Measurements from ENCODE around the gene MARK3. TPM values are rescaled to one million over a fixed set of nuclear protein-coding genes. Genes with fewer than 3 reads are reported as not detected.

Gene MARK3
- total RNA-seq, 5 donors from 2014 or later (not counting 1 experiment from before 2014, with no cell fraction given), result 94.7 to 128 (median 107) TPM

GRCh38 chr14:103519043-103519836 lies 134.0 kb downstream of the MARK3 start:
- H3K36me3 ChIP-seq (ENCODE audit: control insufficient read depth in 2 of 2, extremely low read depth in 1 of 2, insufficient read depth in 1 of 2, low read length in 1 of 2), result no peaks in the 10 kb centered on the region
- peaks cover 3 to 55% of the 10 kb centered on the region in 2 experiments for H3K27me3 ChIP-seq (replicated peaks in 1 of 2; ENCODE audit: control insufficient read depth in 2 of 2, extremely low read depth in 1 of 2, insufficient read depth in 2 of 2, low read length in 1 of 2)
- ChIA-PET CTCF (interaction anchor here (0.5 to 1.7 kb wide), 5 partner anchors 10 to 60 kb away, joined by 3 to 5 read pairs (median 4); no protein-coding TSS in a partner anchor), POLR2A (no interaction called here)
- Mint-ChIP-seq H3K36me3 (no peaks in the 10 kb centered on the region), H3K27me3 (peaks cover 6 to 12% of the 10 kb centered on the region in 2 donors), H3K4me1 (peaks cover 10 to 17% (median 11%) of the 10 kb centered on the region in 3 donors), H3K9me3 (no peaks in the 10 kb centered on the region), H3K4me3 (peak overlapping the region; percentile 55 to 66 (median 63)), H3K27ac (no peak overlapping the region)
- H3K27ac ChIP-seq (ENCODE audit: low read length), result no peak overlapping the region
- ATAC-seq (replicated peaks in 1 of 4), result no peak
- H3K4me3 ChIP-seq (ENCODE audit: control insufficient read depth in 1 of 2, extremely low read depth in 1 of 2, low read length in 1 of 2), result no peak overlapping the region
- H3K9me3 ChIP-seq, result no peaks in the 10 kb centered on the region
- 46% methylated on average over 10 of the region's 13 CpGs for WGBS (ENCODE audit: insufficient coverage)
- H3K4me1 ChIP-seq (ENCODE audit: control insufficient read depth in 1 of 2, extremely low read depth in 1 of 2, insufficient read depth in 2 of 2, low read length in 2 of 2), result peaks cover 2 to 45% of the 10 kb centered on the region in 2 experiments
- DNase-seq, result no peak

GRCh38 chr14:103519837-103520212 lies 134.6 kb downstream of the MARK3 start:
- ATAC-seq (replicated peaks in 1 of 4) (no peak), DNase-seq (no peak)
- 91% methylated on average over 18 of the region's 22 CpGs for WGBS (ENCODE audit: insufficient coverage)
- Histone ChIP-seq H3K27ac (ENCODE audit: low read length) (no peak overlapping the region), H3K27me3 (replicated peaks in 1 of 2; ENCODE audit: control insufficient read depth in 2 of 2, extremely low read depth in 1 of 2, insufficient read depth in 2 of 2, low read length in 1 of 2) (peaks cover 3 to 58% of the 10 kb centered on the region in 2 experiments), H3K4me1 (ENCODE audit: control insufficient read depth in 1 of 2, extremely low read depth in 1 of 2, insufficient read depth in 2 of 2, low read length in 2 of 2) (peaks cover 2 to 45% of the 10 kb centered on the region in 2 experiments), H3K4me3 (ENCODE audit: control insufficient read depth in 1 of 2, extremely low read depth in 1 of 2, low read length in 1 of 2) (peak overlapping the region in 1 of 2 donors; percentile 15), H3K9me3 (no peaks in the 10 kb centered on the region), H3K36me3 (ENCODE audit: control insufficient read depth in 2 of 2, extremely low read depth in 1 of 2, insufficient read depth in 1 of 2, low read length in 1 of 2) (no peaks in the 10 kb centered on the region)
- H3K27ac Mint-ChIP-seq, result no peak overlapping the region
- H3K36me3 Mint-ChIP-seq, result no peaks in the 10 kb centered on the region
- H3K4me3 Mint-ChIP-seq, result peak overlapping the region; percentile 55 to 66 (median 63)
- H3K9me3 Mint-ChIP-seq, result no peaks in the 10 kb centered on the region
- peaks cover 6 to 12% of the 10 kb centered on the region in 2 donors for H3K27me3 Mint-ChIP-seq
- POLR2A ChIA-PET, result no interaction called here
- peaks cover 8 to 12% (median 10%) of the 10 kb centered on the region in 3 donors for H3K4me1 Mint-ChIP-seq
- CTCF ChIA-PET, result interaction anchor here (0.6 to 1.1 kb wide), 3 partner anchors 11 to 44 kb away, joined by 3 to 4 read pairs (median 3); no protein-coding TSS in a partner anchor

GRCh38 chr14:103520269-103520656 lies 135.0 kb downstream of the MARK3 start:
- H3K27me3 ChIP-seq (replicated peaks in 1 of 2; ENCODE audit: control insufficient read depth in 2 of 2, extremely low read depth in 1 of 2, insufficient read depth in 2 of 2, low read length in 1 of 2), result peaks cover 3 to 58% of the 10 kb centered on the region in 2 experiments
- Mint-ChIP-seq H3K36me3 (no peaks in the 10 kb centered on the region), H3K9me3 (no peaks in the 10 kb centered on the region), H3K4me1 (peaks cover 8 to 15% (median 10%) of the 10 kb centered on the region in 3 donors), H3K4me3 (peak overlapping the region; percentile 55 to 63 (median 56)), H3K27ac (no peak overlapping the region), H3K27me3 (peaks cover 6 to 12% of the 10 kb centered on the region in 2 donors)
- CTCF ChIA-PET, result interaction anchor here in 1 of 2 donors (0.6 to 1.1 kb wide), 2 partner anchors 31 to 44 kb away, joined by 3 to 4 read pairs; no protein-coding TSS in a partner anchor
- H3K36me3 ChIP-seq (ENCODE audit: control insufficient read depth in 2 of 2, extremely low read depth in 1 of 2, insufficient read depth in 1 of 2, low read length in 1 of 2), result no peaks in the 10 kb centered on the region
- H3K27ac ChIP-seq (ENCODE audit: low read length), result no peak overlapping the region
- 74% methylated on average over 10 of the region's 10 CpGs for WGBS (ENCODE audit: insufficient coverage)
- ATAC-seq (replicated peaks in 1 of 4), result no peak
- no peaks in the 10 kb centered on the region for H3K9me3 ChIP-seq
- no peak for DNase-seq
- POLR2A ChIA-PET, result no interaction called here
- H3K4me3 ChIP-seq (ENCODE audit: control insufficient read depth in 1 of 2, extremely low read depth in 1 of 2, low read length in 1 of 2), result no peak overlapping the region
- H3K4me1 ChIP-seq (ENCODE audit: control insufficient read depth in 1 of 2, extremely low read depth in 1 of 2, insufficient read depth in 2 of 2, low read length in 2 of 2), result peaks cover 2 to 45% of the 10 kb centered on the region in 2 experiments

GRCh38 chr14:103520657-103521437 lies 135.6 kb downstream of the MARK3 start:
- no peaks in the 10 kb centered on the region for H3K36me3 Mint-ChIP-seq
- WGBS (ENCODE audit: insufficient coverage), result 2% methylated on average over 44 of the region's 66 CpGs
- Histone ChIP-seq H3K27me3 (replicated peaks in 1 of 2; ENCODE audit: control insufficient read depth in 2 of 2, extremely low read depth in 1 of 2, insufficient read depth in 2 of 2, low read length in 1 of 2) (peaks cover 3 to 58% of the 10 kb centered on the region in 2 experiments), H3K36me3 (ENCODE audit: control insufficient read depth in 2 of 2, extremely low read depth in 1 of 2, insufficient read depth in 1 of 2, low read length in 1 of 2) (no peaks in the 10 kb centered on the region), H3K27ac (ENCODE audit: low read length) (no peak overlapping the region), H3K4me1 (ENCODE audit: control insufficient read depth in 1 of 2, extremely low read depth in 1 of 2, insufficient read depth in 2 of 2, low read length in 2 of 2) (peaks cover 2 to 45% of the 10 kb centered on the region in 2 experiments), H3K4me3 (ENCODE audit: control insufficient read depth in 1 of 2, extremely low read depth in 1 of 2, low read length in 1 of 2) (peak overlapping the region; percentile 49 to 60), H3K9me3 (no peaks in the 10 kb centered on the region)
- ATAC-seq (replicated peaks in 1 of 4) (peak; percentile 68 to 78 (median 72)), DNase-seq (peak; percentile 36 to 81 (median 55))
- ChIA-PET POLR2A (no interaction called here), CTCF (interaction anchor here (1.1 to 1.7 kb wide), 3 partner anchors 30 to 50 kb away, joined by 3 to 4 read pairs (median 3); no protein-coding TSS in a partner anchor)
- H3K4me3 Mint-ChIP-seq, result peak overlapping the region; percentile 44 to 64 (median 63)
- peaks cover 6 to 12% of the 10 kb centered on the region in 2 donors for H3K27me3 Mint-ChIP-seq
- H3K9me3 Mint-ChIP-seq, result no peaks in the 10 kb centered on the region
- peaks cover 8 to 15% (median 10%) of the 10 kb centered on the region in 3 donors for H3K4me1 Mint-ChIP-seq
- no peak overlapping the region for H3K27ac Mint-ChIP-seq

GRCh38 chr14:103521438-103521950 lies 136.3 kb downstream of the MARK3 start:
- peak overlapping the region; percentile 49 to 60 for H3K4me3 ChIP-seq (ENCODE audit: control insufficient read depth in 1 of 2, extremely low read depth in 1 of 2, low read length in 1 of 2)
- peak overlapping the region in 1 of 3 donors; percentile 63 for H3K4me3 Mint-ChIP-seq
- H3K27me3 ChIP-seq (replicated peaks in 1 of 2; ENCODE audit: control insufficient read depth in 2 of 2, extremely low read depth in 1 of 2, insufficient read depth in 2 of 2, low read length in 1 of 2), result peaks cover 3 to 58% of the 10 kb centered on the region in 2 experiments
- no peak overlapping the region for H3K27ac Mint-ChIP-seq
- CTCF ChIA-PET, result interaction anchor here (1.2 to 1.7 kb wide), 3 partner anchors 32 to 50 kb away, joined by 3 to 4 read pairs (median 3); no protein-coding TSS in a partner anchor
- peaks cover 2 to 46% of the 10 kb centered on the region in 2 experiments for H3K4me1 ChIP-seq (ENCODE audit: control insufficient read depth in 1 of 2, extremely low read depth in 1 of 2, insufficient read depth in 2 of 2, low read length in 2 of 2)
- ATAC-seq (replicated peaks in 1 of 4), result peak; percentile 13 to 33 (median 29)
- no peaks in the 10 kb centered on the region for H3K36me3 ChIP-seq (ENCODE audit: control insufficient read depth in 2 of 2, extremely low read depth in 1 of 2, insufficient read depth in 1 of 2, low read length in 1 of 2)
- WGBS (ENCODE audit: insufficient coverage), result under 1% methylated on average over 73 of the region's 77 CpGs
- peaks cover 8 to 16% (median 11%) of the 10 kb centered on the region in 3 donors for H3K4me1 Mint-ChIP-seq
- H3K9me3 Mint-ChIP-seq, result no peaks in the 10 kb centered on the region
- POLR2A ChIA-PET, result no interaction called here
- no peaks in the 10 kb centered on the region for H3K36me3 Mint-ChIP-seq
- H3K27me3 Mint-ChIP-seq, result peaks cover 6 to 12% of the 10 kb centered on the region in 2 donors
- no peak overlapping the region for H3K27ac ChIP-seq (ENCODE audit: low read length)
- peak in 2 of 35 experiments; percentile 28 to 39 for DNase-seq
- no peaks in the 10 kb centered on the region for H3K9me3 ChIP-seq
